ENCODE results near the gene KPNA1. TPM values are rescaled to one million over a fixed set of nuclear protein-coding genes. Genes with fewer than 3 reads are reported as not detected.

The KPNA1 gene
- polyA plus RNA-seq, 1 experiment: 54.0 TPM

- Histone ChIP-seq H3K27me3 (ENCODE audit: control insufficient read depth, insufficient read depth, low read length) (no peaks in the 10 kb centered on the region), H3K4me3 (ENCODE audit: low read depth, low read length) (no peak overlapping the region), H3K27ac (ENCODE audit: low read depth, low read length) (no peak overlapping the region), H3K9me3 (ENCODE audit: control insufficient read depth, insufficient read depth, low read length) (no peaks in the 10 kb centered on the region)
- ChIA-PET POLR2A (no interaction called here), CTCF (no interaction called here)
- DNase-seq (ENCODE audit: low read depth, low spot score): no peak
- TF ChIP-seq, protein P1, sequence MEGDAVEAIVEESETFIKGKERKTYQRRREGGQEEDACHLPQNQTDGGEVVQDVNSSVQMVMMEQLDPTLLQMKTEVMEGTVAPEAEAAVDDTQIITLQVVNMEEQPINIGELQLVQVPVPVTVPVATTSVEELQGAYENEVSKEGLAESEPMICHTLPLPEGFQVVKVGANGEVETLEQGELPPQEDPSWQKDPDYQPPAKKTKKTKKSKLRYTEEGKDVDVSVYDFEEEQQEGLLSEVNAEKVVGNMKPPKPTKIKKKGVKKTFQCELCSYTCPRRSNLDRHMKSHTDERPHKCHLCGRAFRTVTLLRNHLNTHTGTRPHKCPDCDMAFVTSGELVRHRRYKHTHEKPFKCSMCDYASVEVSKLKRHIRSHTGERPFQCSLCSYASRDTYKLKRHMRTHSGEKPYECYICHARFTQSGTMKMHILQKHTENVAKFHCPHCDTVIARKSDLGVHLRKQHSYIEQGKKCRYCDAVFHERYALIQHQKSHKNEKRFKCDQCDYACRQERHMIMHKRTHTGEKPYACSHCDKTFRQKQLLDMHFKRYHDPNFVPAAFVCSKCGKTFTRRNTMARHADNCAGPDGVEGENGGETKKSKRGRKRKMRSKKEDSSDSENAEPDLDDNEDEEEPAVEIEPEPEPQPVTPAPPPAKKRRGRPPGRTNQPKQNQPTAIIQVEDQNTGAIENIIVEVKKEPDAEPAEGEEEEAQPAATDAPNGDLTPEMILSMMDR (IDR thresholded peaks at IDR 0.05; ENCODE audit: low read depth, low read length): no peak
These were observed 118.2 kb downstream of the KPNA1 start for GRCh38 chr3:122396511-122396910.

GRCh38 chr3:122395582-122395981, 119.2 kb downstream of the KPNA1 start:
- no peak for DNase-seq (ENCODE audit: low read depth, low spot score)
- ChIA-PET CTCF (no interaction called here), POLR2A (no interaction called here)
- H3K4me3 ChIP-seq (ENCODE audit: low read depth, low read length): no peak overlapping the region
- H3K27me3 ChIP-seq (ENCODE audit: control insufficient read depth, insufficient read depth, low read length): no peaks in the 10 kb centered on the region
- H3K27ac ChIP-seq (ENCODE audit: low read depth, low read length): no peak overlapping the region
- H3K9me3 ChIP-seq (ENCODE audit: control insufficient read depth, insufficient read depth, low read length): no peaks in the 10 kb centered on the region
- TF ChIP-seq, protein P1 (IDR thresholded peaks at IDR 0.05; ENCODE audit: low read depth, low read length): no peak

- POLR2A ChIA-PET: no interaction called here
- no peaks in the 10 kb centered on the region for H3K27me3 ChIP-seq (ENCODE audit: control insufficient read depth, insufficient read depth, low read length)
- no peak for DNase-seq (ENCODE audit: low read depth, low spot score)
- CTCF ChIA-PET: interaction anchor here (0.7 to 3.9 kb wide), 8 partner anchors 8 to 285 kb away, joined by 3 to 48 read pairs (median 12); partner anchors contain the start of genes FAM162A, MIX23 and WDR5B
- H3K9me3 ChIP-seq (ENCODE audit: control insufficient read depth, insufficient read depth, low read length): no peaks in the 10 kb centered on the region
- no peak overlapping the region for H3K4me3 ChIP-seq (ENCODE audit: low read depth, low read length)
- no peak overlapping the region for H3K27ac ChIP-seq (ENCODE audit: low read depth, low read length)
- TF ChIP-seq, protein P1 (IDR thresholded peaks at IDR 0.05; ENCODE audit: low read depth, low read length): no peak
These were observed 120.6 kb downstream of the KPNA1 start for GRCh38 chr3:122394173-122394572.

DNA sequence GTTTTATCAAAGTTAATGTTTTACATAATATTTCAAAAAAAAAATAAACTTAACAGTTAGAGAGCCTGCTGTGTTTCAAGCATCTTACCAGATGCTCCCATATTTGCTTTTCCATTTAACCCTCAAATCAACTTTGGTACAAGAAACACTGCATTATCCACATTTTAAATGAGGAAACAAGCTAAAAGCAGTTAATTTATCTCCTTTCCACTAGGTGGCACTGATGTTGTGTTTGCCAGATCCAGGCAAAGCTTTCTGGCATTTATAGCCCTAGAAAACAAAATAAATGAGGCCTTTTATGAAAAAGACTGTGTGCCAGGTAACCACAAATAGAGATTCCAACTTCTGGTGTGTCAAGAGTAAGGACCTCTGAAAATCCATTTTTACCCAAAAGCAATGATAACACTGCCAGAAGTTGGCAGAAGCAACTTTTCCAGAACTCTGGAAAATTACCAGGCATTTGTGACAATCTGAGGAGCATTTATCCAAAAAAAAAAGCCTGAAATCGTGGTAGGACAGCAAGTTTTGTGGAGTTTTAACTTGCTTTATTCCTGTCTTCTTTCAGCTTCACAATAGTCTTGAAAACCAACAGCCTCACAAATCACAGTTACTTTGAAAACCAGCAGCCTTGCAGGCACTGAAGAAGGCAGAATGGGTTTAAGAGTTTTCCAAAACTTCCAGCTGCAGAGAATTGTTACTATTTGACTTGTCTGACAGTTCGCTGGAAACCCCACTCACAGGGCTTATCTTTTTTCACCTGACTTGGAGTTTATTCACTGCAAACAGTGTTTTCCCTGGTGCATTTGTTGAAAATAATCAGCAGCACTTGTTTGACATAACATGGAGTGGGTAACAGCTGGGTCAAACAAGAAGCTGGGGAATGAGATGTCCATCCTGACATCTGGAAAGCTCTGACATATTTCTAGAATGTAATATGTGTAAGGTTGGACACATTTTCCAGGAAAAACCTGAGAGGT, 121.6 kb downstream of the KPNA1 start:
- ChIA-PET POLR2A (interaction anchor here (0.7 to 1.5 kb wide), 3 partner anchors 9 to 636 kb away, joined by 3 to 6 read pairs (median 4); partner anchors contain the start of genes FAM162A and WDR5B), CTCF (interaction anchor here (0.6 to 3.9 kb wide), 24 partner anchors 9 to 638 kb away, joined by 3 to 48 read pairs (median 4); partner anchors contain the start of genes FAM162A, MIX23 and WDR5B)
- no peaks in the 10 kb centered on the region for H3K9me3 ChIP-seq (ENCODE audit: control insufficient read depth, insufficient read depth, low read length)
- no peak overlapping the region for H3K4me3 ChIP-seq (ENCODE audit: low read depth, low read length)
- TF ChIP-seq, protein P1 (IDR thresholded peaks at IDR 0.05; ENCODE audit: low read depth, low read length): peak; percentile 82
- no peak overlapping the region for H3K27ac ChIP-seq (ENCODE audit: low read depth, low read length)
- DNase-seq (ENCODE audit: low read depth, low spot score): no peak
- H3K27me3 ChIP-seq (ENCODE audit: control insufficient read depth, insufficient read depth, low read length): no peaks in the 10 kb centered on the region
